Measurements from ENCODE around the gene EPB41L4B.

Gene EPB41L4B

DNA sequence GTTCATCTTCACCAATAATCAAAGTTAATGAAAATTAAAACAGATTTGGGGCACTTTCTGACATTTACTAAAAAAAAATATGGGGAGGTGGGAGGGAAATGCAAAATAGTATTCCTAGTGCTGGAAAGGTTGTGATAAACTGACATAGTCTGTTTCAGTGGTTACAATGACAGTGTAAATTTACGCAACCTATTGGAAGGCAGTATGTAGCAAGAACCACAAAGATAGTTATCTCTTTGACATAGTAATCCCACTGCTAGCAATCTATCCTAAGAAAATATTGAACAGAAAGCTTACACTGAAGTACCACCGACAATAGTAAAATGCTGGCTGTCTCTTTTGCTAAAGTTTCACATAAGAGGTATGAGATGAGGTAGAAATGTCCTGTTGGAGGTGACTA, 15.1 kb upstream of the EPB41L4B start:
- DNase-seq (ENCODE audit: low read depth in 2 of 2), result no peak
- TF ChIP-seq, protein P1, sequence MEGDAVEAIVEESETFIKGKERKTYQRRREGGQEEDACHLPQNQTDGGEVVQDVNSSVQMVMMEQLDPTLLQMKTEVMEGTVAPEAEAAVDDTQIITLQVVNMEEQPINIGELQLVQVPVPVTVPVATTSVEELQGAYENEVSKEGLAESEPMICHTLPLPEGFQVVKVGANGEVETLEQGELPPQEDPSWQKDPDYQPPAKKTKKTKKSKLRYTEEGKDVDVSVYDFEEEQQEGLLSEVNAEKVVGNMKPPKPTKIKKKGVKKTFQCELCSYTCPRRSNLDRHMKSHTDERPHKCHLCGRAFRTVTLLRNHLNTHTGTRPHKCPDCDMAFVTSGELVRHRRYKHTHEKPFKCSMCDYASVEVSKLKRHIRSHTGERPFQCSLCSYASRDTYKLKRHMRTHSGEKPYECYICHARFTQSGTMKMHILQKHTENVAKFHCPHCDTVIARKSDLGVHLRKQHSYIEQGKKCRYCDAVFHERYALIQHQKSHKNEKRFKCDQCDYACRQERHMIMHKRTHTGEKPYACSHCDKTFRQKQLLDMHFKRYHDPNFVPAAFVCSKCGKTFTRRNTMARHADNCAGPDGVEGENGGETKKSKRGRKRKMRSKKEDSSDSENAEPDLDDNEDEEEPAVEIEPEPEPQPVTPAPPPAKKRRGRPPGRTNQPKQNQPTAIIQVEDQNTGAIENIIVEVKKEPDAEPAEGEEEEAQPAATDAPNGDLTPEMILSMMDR (IDR thresholded peaks at IDR 0.05; ENCODE audit: low read depth, low read length), result no peak
- H3K4me3 ChIP-seq (replicated peaks in 1 of 2; ENCODE audit: low read depth in 2 of 2, low read length in 2 of 2), result no peak overlapping the region

DNA sequence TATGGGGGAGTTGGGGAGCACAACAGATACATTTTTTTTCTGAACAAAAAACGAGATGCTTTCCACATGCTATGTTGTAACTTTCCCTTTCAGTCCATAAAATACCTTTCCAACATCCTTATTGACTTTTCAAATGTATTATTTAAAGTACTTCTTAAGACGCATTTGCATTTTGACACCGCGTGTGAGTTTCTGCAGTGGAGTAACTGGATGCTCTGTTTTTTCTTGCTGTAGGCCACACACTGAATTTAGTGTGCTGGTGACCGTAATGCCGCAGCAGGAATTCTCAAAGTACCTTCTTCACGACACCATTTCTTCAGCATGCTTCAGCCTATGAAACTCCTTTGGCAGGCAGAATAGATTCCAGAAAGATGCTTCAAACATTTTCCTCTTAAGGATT, 14.3 kb upstream of the EPB41L4B start:
- DNase-seq (ENCODE audit: low read depth in 2 of 2), result no peak
- TF ChIP-seq, protein P1 (IDR thresholded peaks at IDR 0.05; ENCODE audit: low read depth, low read length), result no peak
- H3K4me3 ChIP-seq (replicated peaks in 1 of 2; ENCODE audit: low read depth in 2 of 2, low read length in 2 of 2), result no peak overlapping the region

DNA sequence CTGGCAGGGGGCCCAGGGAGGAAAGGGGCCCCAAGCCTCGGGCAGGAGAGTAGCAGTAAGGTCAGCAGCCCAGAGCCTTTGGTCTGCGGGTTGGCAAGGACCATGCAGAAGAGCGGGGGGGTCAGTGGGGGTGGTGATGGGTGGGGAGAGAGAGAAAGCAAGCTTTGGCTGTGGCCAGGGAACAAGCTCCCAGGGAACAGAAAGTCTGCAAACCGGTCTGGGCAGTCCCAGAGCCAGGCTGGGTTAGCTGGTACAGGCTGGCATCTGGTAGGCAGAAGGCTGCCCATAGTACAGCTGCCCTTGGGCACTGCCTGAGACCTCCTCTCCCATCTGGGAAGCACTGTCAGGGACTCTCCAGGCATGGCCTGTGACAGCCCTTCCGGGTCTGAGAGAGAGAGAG, 10.5 kb upstream of the EPB41L4B start:
- peak in 1 of 2 donors; percentile 84 for DNase-seq (ENCODE audit: low read depth in 2 of 2)
- no peak overlapping the region for H3K4me3 ChIP-seq (replicated peaks in 1 of 2; ENCODE audit: low read depth in 2 of 2, low read length in 2 of 2)
- TF ChIP-seq, protein P1 (IDR thresholded peaks at IDR 0.05; ENCODE audit: low read depth, low read length), result no peak

DNA sequence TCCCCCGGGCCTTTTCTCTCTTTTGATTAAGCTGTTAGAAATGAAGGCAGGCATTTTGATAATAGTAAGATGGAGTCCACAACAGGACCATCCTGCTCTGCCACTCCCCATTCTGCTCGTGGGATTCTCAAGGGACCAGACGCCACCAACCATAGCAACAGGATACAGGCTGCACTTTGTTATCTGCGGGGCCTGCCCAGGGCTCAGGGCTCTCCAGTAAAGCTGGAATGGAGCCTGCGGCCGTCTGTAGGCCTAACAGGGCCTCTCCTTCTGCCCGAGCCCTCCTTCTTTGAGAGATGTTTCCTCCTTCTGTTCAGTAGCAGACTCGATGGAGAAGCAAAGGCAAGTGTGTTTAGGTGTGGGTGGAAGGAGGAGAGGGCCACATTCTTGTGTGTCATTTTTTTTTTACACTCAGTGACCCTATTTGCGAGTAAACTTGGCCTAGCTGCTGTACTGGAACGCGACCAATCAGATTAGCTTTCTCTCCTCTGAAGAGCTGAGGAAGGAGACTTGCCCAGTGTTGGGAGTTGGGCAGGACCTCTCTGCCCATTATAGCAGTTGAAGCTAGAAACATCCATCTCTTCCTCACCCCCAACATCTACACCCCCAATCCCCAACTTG, 8.9 kb upstream of the EPB41L4B start:
- no peak overlapping the region for H3K4me3 ChIP-seq (replicated peaks in 1 of 2; ENCODE audit: low read depth in 2 of 2, low read length in 2 of 2)
- DNase-seq (ENCODE audit: low read depth in 2 of 2), result peak in 1 of 2 donors; percentile 65
- TF ChIP-seq, protein P1 (IDR thresholded peaks at IDR 0.05; ENCODE audit: low read depth, low read length), result no peak

DNA sequence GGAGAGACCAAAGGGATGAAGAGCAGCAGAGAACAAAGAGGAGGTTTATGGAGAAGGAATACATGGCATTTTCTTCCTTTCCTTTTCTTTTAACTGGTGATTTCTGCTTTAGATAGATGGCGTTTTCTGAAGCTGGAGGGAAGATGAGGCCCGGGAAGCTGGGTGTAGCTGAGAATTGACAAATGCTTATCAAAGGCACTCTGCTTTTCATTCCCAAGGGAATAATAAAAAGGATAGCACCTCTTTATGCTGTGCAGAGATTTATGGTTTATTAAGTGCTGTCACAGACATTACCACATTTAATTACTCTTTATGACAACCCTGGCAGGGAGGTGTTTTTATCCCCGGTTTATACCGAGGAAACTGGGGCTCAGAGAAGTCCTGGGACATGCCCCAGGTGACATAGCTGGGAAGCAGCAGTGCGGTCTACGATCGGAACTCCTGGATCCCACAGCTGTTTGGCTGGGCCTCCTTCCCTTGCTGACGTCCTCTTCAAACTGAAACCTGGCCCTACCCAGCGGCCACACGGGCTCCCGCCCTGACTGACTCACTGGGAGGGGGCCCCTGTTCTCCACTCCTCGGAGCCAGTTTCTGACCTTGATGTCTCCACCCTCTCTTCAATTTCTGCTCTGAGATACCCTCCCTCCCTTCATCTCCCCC, 8.2 kb upstream of the EPB41L4B start:
- TF ChIP-seq, protein P1 (IDR thresholded peaks at IDR 0.05; ENCODE audit: low read depth, low read length), result no peak
- no peak overlapping the region for H3K4me3 ChIP-seq (replicated peaks in 1 of 2; ENCODE audit: low read depth in 2 of 2, low read length in 2 of 2)
- peak; percentile 74 to 75 for DNase-seq (ENCODE audit: low read depth in 2 of 2)

DNA sequence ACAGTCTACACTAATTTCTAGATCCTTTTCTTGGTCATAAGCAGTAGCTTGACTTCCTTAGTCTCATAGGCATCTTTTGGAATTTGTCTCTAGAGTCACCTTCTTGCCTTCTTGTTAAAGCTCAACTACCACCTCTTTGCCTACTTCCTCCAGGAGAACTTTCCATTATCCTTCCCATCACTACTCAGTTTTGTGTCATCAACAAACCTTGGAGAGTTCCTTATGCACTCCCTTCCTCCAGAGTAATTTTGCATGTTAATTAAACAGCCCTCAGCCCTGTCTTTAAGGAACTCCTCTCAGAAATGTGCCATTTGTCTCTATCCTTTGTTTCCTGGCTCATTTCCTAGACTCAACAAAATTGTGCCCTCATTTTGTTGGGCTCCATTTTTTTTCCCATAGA, 4.2 kb upstream of the EPB41L4B start:
- TF ChIP-seq, protein P1 (IDR thresholded peaks at IDR 0.05; ENCODE audit: low read depth, low read length), result no peak
- H3K4me3 ChIP-seq (replicated peaks in 1 of 2; ENCODE audit: low read depth in 2 of 2, low read length in 2 of 2), result no peak overlapping the region
- no peak for DNase-seq (ENCODE audit: low read depth in 2 of 2)

All from cardiac fibroblast (primary cell).